Ishikawa (cell line): ENCODE results near the gene EEFSEC.

ENCODE experiments used
- CEBPB ChIP-seq: IDR thresholded peaks from 2 replicates; pipeline ENCODE4 v1.6.1; 2012
- CREB1 ChIP-seq: IDR thresholded peaks from 2 replicates; pipeline ENCODE4 v1.6.1; 2012; ENCODE audit warnings: low read depth
- EGR1 ChIP-seq: IDR thresholded peaks from 2 replicates; pipeline ENCODE4 v1.6.1; 2012
- EP300 ChIP-seq: IDR thresholded peaks from 2 replicates; pipeline ENCODE4 v1.6.1; 2012; ENCODE audit warnings: borderline replicate concordance
- FOXM1 ChIP-seq: IDR thresholded peaks from 2 replicates; pipeline ENCODE4 v1.6.1; 2012; ENCODE audit warnings: low read depth, borderline replicate concordance
- NFIC ChIP-seq: IDR thresholded peaks from 2 replicates; pipeline ENCODE4 v1.6.1; 2012
- RAD21 ChIP-seq: IDR thresholded peaks from 2 replicates; pipeline ENCODE4 v1.6.1; 2012; ENCODE audit warnings: low read depth
- REST ChIP-seq: IDR thresholded peaks from 2 replicates; pipeline ENCODE4 v1.6.1; 2012; ENCODE audit warnings: low read depth, mild to moderate bottlenecking
- TAF1 ChIP-seq: IDR thresholded peaks from 2 replicates; pipeline ENCODE4 v1.6.1; 2012; ENCODE audit warnings: low read depth, mild to moderate bottlenecking
- TCF12 ChIP-seq: IDR thresholded peaks from 2 replicates; pipeline ENCODE4 v1.6.1; 2012; ENCODE audit warnings: low read depth
- TEAD4 ChIP-seq: IDR thresholded peaks from 2 replicates; pipeline ENCODE4 v1.6.1; 2012
- YY1 ChIP-seq: IDR thresholded peaks from 2 replicates; pipeline ENCODE4 v1.6.1; 2012; ENCODE audit warnings: low read depth
- ZBTB7A ChIP-seq: IDR thresholded peaks from 2 replicates; pipeline ENCODE4 v1.6.1; 2012; ENCODE audit warnings: low read depth
- TF ChIP-seq, protein P1 (sequence below): IDR thresholded peaks from 2 replicates; pipeline ENCODE4 v1.6.1; 2012

GRCh38 chr3:128367221-128367620 lies 213.9 kb downstream of the EEFSEC start:
- no peak for TF ChIP-seq RAD21
- TF ChIP-seq YY1: no peak
- TF ChIP-seq EP300: no peak
- TF ChIP-seq, protein P1, sequence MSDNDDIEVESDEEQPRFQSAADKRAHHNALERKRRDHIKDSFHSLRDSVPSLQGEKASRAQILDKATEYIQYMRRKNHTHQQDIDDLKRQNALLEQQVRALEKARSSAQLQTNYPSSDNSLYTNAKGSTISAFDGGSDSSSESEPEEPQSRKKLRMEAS: no peak
- no peak for TF ChIP-seq TAF1
- no peak for TF ChIP-seq CEBPB
- no peak for TF ChIP-seq CREB1
- TF ChIP-seq EGR1: no peak
- no peak for TF ChIP-seq REST
- TF ChIP-seq FOXM1: no peak
- TF ChIP-seq TEAD4: no peak
- TF ChIP-seq ZBTB7A: no peak
- no peak for TF ChIP-seq TCF12
- TF ChIP-seq NFIC: no peak
